Upper lobe of left lung (tissue), 6 donors: ENCODE results near the gene NPHS1. TPM values are rescaled to one million over a fixed set of nuclear protein-coding genes. Genes with fewer than 3 reads are reported as not detected.

Source experiments
- ATAC-seq, 2 donors: fragments of 200-7000 bp; cut with Tn5 transposase; one replicate each; pipeline ENCODE4 v1.9.1; 2022; ENCODE audit warnings: mild to moderate bottlenecking in 2 of 2, moderate library complexity in 2 of 2; ENCODE audit not compliant: low FRiP score in 2 of 2
- DNase-seq, 2 donors: peaks; one replicate each; pipeline ENCODE4 v3.0.0-alpha.2; 2019 to 2020
- H3K27ac ChIP-seq, 4 donors: fragments of 200-600 bp; sonication (generic); one replicate each; pipeline ENCODE4 v1.5.1; 2016 to 2019
- H3K27me3 ChIP-seq, 4 donors: fragments of 200-600 bp; sonication (generic); one replicate each; pipeline ENCODE4 v1.5.1; 2017 to 2019
- H3K36me3 ChIP-seq, 4 donors: fragments of 200-600 bp; sonication (generic); one replicate each; pipeline ENCODE4 v1.5.1; 2016 to 2019
- H3K4me1 ChIP-seq, 4 donors: fragments of 200-600 bp; sonication (generic); one replicate each; pipeline ENCODE4 v1.5.1; 2018 to 2019
- H3K4me3 ChIP-seq, 4 donors: fragments of 200-600 bp; sonication (generic); one replicate each; pipeline ENCODE4 v1.5.1; 2017 to 2019; ENCODE audit warnings: mild to moderate bottlenecking in 2 of 4, moderate library complexity in 1 of 4
- H3K9me3 ChIP-seq, 4 donors: fragments of 200-600 bp; sonication (generic); one replicate each; pipeline ENCODE4 v1.5.1; 2018 to 2019
- EP300 ChIP-seq, 4 donors: sonication (generic); formaldehyde crosslinking; IDR thresholded peaks; one replicate each; pipeline ENCODE4 v1.5.1; 2017; ENCODE audit warnings: antibody characterized with exemption in 4 of 4, control low read depth in 2 of 4
- POLR2A ChIP-seq, 4 donors: fragments of 450-650 bp; IDR thresholded peaks; one replicate each; pipeline ENCODE4 v1.5.1; 2016 to 2017; ENCODE audit warnings: antibody characterized with exemption in 4 of 4, mild to moderate bottlenecking in 2 of 4
- POLR2AphosphoS5 ChIP-seq, 2 donors: sonication (generic); formaldehyde crosslinking; IDR thresholded peaks; one replicate each; pipeline ENCODE4 v1.5.1; 2017; ENCODE audit warnings: antibody characterized with exemption in 2 of 2
- WGBS, 2 donors: methylation state at CpG; one replicate each; pipeline ENCODE4 v1.1.5; 2017 to 2018; 5-methylcytosine and 5-hydroxymethylcytosine counted together
- total RNA-seq, 6 donors: library from RNA; depleted of rRNA in 4 of 6; stranded (reverse); fragments of >200 nt in 4 of 6; gene quantifications; one replicate each; pipeline versions ENCODE4 v1.1.0 to v1.2.1, GENCODE V29; 2016 to 2021
- TF ChIP-seq, protein P1 (sequence below), 6 experiments: fragments of 450-650 bp in 4 of 6; fragments of 200-600 bp in 2 of 6; sonication (generic) in 2 of 6; IDR thresholded peaks; one replicate each; pipeline ENCODE4 v1.5.1; 2016 to 2019; ENCODE audit warnings: antibody characterized with exemption in 6 of 6
- donor health status: DM: no; HTN: no; CAD: no; lungs with moderate emphysema.
- donor health status: DM: no; HTN: yes; CAD: no; lungs with severe emphysema.

NPHS1 gene
- total RNA-seq, 6 donors from 2014 or later, result not detected

DNA sequence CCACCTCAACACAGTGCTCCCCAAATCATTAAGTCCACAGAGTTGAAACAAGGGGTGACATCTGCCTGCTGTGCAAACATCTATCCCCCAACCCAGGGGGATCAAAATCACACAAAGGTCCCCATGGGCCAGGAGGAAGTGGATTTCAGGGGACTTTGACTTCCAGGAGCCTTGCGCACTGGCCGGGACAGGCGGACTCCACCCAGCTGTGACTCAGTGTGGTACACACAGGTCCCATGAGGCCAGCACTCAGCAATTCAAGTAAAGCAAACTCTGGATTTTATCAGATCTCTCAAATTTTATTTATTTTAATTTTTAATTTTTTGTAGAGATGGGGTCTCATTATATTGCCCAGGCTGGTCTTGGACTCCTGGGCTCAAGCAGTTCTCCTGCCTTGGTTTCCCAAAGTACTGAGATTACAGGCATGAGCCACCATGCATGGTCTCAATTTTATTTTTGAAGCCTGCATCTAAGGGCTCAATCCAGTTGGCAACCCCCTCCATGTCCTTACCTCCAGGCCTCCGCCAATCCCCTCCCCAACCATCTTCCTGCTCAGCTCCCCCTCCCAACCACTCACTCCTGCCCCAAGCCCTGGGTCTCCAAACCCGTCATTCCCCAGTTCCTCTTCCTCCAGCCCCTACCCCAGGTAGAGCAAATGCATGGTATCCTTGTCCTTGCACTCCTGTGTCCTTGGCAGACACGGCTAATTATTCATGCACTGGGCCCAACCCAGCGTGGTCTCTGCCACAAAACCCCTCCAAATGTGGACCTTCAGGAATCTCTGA is 58.7 kb downstream of the NPHS1 start:
- Histone ChIP-seq H3K27me3 (peaks cover 0 to 11% (median 2%) of the 10 kb centered on the region in 4 donors), H3K36me3 (no peaks in the 10 kb centered on the region), H3K27ac (no peak overlapping the region), H3K4me3 (no peak overlapping the region), H3K4me1 (peaks cover 0 to 11% (median 0%) of the 10 kb centered on the region in 4 donors), H3K9me3 (no peaks in the 10 kb centered on the region)
- TF ChIP-seq EP300 (IDR thresholded peaks at IDR 0.05) (no peak), POLR2A (IDR thresholded peaks at IDR 0.05) (no peak), POLR2AphosphoS5 (IDR thresholded peaks at IDR 0.05) (no peak)
- TF ChIP-seq, protein P1, sequence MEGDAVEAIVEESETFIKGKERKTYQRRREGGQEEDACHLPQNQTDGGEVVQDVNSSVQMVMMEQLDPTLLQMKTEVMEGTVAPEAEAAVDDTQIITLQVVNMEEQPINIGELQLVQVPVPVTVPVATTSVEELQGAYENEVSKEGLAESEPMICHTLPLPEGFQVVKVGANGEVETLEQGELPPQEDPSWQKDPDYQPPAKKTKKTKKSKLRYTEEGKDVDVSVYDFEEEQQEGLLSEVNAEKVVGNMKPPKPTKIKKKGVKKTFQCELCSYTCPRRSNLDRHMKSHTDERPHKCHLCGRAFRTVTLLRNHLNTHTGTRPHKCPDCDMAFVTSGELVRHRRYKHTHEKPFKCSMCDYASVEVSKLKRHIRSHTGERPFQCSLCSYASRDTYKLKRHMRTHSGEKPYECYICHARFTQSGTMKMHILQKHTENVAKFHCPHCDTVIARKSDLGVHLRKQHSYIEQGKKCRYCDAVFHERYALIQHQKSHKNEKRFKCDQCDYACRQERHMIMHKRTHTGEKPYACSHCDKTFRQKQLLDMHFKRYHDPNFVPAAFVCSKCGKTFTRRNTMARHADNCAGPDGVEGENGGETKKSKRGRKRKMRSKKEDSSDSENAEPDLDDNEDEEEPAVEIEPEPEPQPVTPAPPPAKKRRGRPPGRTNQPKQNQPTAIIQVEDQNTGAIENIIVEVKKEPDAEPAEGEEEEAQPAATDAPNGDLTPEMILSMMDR (IDR thresholded peaks at IDR 0.05), result no peak
- DNase-seq (no peak), ATAC-seq (peak in 1 of 2 donors; percentile 37)
- WGBS, 2 donors, result 73 to 78% methylated on average over 7 of the region's 7 CpGs

DNA sequence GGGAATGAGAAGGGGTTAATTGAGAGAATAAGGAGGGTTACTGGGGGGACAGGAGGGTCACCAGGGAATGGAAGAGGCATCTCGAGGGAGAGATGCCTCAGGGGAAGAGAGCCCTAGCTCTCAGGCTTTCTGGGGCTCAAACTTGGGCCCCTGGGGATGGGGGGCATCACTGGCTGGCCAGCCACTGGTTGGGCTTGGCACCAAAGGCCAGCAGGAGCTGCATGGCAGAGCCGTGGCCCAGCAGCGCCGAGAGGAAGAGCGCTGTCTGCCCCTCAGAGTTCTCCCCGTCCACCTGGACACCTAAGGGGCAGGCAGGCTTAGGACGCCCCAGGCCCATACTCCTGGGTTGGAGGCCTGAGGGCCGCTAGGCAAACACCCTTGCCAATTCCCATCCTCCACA is 59.4 kb downstream of the NPHS1 start:
- Histone ChIP-seq H3K27me3 (peaks cover 0 to 11% (median 2%) of the 10 kb centered on the region in 4 donors), H3K4me1 (peaks cover 0 to 10% (median 0%) of the 10 kb centered on the region in 4 donors), H3K27ac (no peak overlapping the region), H3K36me3 (no peaks in the 10 kb centered on the region), H3K4me3 (no peak overlapping the region), H3K9me3 (no peaks in the 10 kb centered on the region)
- TF ChIP-seq EP300 (IDR thresholded peaks at IDR 0.05) (no peak), POLR2A (IDR thresholded peaks at IDR 0.05) (no peak), POLR2AphosphoS5 (IDR thresholded peaks at IDR 0.05) (no peak)
- TF ChIP-seq, protein P1 (IDR thresholded peaks at IDR 0.05), result no peak
- ATAC-seq (no peak), DNase-seq (peak in 1 of 2 donors; percentile 57)
- 47 to 75% methylated on average over 2 to 8 of the region's 8 CpGs for WGBS, 2 donors

DNA sequence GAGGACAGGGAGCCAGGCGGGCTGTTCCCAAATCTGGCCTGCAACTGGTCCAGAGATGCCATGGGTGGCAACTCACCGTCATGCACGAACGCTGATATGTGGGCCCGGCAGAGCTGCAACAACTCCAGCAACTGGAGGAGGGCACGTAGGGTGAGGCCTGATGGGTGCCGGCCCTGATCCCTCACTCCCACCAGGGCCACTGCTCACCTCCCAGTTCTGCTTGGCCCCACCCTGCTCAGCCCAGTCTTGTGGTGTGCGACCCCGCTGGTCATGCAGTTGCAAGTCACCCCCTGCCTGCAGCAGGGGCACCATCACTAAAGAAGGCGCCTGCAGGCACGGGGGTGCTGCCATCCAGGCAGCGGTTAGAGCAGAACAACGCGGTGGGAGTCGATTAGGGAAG is 60.0 kb downstream of the NPHS1 start:
- Histone ChIP-seq H3K9me3 (no peaks in the 10 kb centered on the region), H3K36me3 (no peaks in the 10 kb centered on the region), H3K4me3 (no peak overlapping the region), H3K4me1 (peaks cover 0 to 4% (median 0%) of the 10 kb centered on the region in 4 donors), H3K27ac (no peak overlapping the region), H3K27me3 (peaks cover 0 to 9% (median under 1%) of the 10 kb centered on the region in 4 donors)
- ATAC-seq, result no peak
- peak in 1 of 2 donors; percentile 53 for DNase-seq
- 84 to 88% methylated on average over 12 to 15 of the region's 15 CpGs for WGBS, 2 donors
- TF ChIP-seq POLR2AphosphoS5 (IDR thresholded peaks at IDR 0.05) (no peak), POLR2A (IDR thresholded peaks at IDR 0.05) (no peak), EP300 (IDR thresholded peaks at IDR 0.05) (no peak)
- TF ChIP-seq, protein P1 (IDR thresholded peaks at IDR 0.05), result no peak

DNA sequence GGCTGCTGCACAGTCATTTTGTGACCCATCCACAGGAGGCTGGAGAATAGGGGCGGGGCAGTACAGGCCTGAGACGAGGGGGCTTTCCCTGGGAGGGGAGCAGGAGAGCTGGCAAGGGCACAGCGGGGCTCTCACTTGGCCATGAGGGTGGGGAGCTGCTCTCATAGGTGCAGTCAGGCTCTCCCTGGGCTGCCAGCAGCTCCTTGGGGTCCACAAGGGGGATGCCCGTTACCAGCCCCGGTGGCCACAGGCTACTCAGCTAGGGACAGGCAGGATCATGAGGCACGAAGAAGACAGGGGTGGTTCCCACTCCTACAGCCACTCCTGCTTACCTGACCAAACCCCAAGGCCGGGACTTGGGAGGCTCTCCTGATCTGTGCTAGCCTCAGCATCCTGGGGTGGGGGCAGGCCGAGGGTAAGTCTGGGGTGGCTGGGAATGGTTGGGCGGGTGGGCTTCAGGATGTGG is 60.5 kb downstream of the NPHS1 start:
- DNase-seq (no peak), ATAC-seq (no peak)
- Histone ChIP-seq H3K27ac (no peak overlapping the region), H3K4me3 (no peak overlapping the region), H3K27me3 (peaks cover 0 to 5% (median 0%) of the 10 kb centered on the region in 4 donors), H3K9me3 (no peaks in the 10 kb centered on the region), H3K4me1 (no peaks in the 10 kb centered on the region), H3K36me3 (no peaks in the 10 kb centered on the region)
- 93% methylated on average over 9 of the region's 9 CpGs; no CpG with 5 or more reads in 1 of the 2 donors for WGBS, 2 donors
- no peak for TF ChIP-seq POLR2AphosphoS5 (IDR thresholded peaks at IDR 0.05)
- no peak for TF ChIP-seq POLR2A (IDR thresholded peaks at IDR 0.05)
- no peak for TF ChIP-seq EP300 (IDR thresholded peaks at IDR 0.05)
- TF ChIP-seq, protein P1 (IDR thresholded peaks at IDR 0.05), result no peak
